Stimulated activated CD4-positive, alpha-beta T cell treated with anti-CD3 and anti-CD28 coated beads, TNF-alpha, amount 100 ng/mL, for 1 hour (primary cell): Measurements from ENCODE around the gene PML.
A peak's percentile ranks its signal among the peaks of the same experiment; 100 is the strongest.

ENCODE experiments used
- DNase-seq, 3 donors: peaks; one replicate each; pipeline ENCODE4 v3.0.0-alpha.2; 2020; ENCODE audit warnings: low read depth in 3 of 3, low spot score in 1 of 3

PML gene

DNA sequence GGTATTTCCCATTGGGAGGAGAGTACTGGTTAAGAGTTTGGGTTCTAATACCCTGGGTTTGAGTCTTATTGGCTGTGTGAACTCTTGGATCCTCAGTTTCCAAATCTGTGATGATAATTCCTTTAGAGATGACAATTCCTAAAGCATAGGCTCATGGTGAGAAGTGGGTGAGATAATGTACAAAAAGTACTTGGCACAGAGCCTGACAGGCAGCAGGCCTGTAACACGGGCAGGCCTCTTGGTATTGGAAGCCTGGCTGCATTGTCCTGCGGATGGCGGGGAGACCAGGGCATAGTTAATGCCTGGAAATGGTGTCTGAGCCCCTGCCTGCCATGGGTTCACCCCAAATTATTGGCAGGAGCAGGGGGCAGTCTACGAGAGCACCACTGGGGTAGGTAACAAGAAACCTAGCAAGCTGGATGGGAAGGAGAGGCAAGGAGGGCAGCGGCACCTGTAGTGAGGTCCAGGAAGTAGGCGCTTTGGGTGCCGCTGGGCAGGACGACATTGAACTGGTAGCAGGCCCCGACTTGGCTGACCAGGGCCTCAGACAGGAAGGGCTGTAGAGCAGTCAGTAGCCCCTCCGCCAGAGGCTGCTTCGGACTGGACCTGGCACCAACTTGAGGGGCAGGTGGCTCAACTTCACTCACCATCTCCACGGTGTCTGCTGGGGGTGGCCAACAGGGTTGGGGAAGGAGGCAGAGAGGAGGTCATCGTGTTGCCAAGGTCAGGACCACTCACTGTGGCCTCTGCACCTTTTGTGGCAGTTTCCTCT, 10.1 kb upstream of the PML start:
- no peak for DNase-seq

DNA sequence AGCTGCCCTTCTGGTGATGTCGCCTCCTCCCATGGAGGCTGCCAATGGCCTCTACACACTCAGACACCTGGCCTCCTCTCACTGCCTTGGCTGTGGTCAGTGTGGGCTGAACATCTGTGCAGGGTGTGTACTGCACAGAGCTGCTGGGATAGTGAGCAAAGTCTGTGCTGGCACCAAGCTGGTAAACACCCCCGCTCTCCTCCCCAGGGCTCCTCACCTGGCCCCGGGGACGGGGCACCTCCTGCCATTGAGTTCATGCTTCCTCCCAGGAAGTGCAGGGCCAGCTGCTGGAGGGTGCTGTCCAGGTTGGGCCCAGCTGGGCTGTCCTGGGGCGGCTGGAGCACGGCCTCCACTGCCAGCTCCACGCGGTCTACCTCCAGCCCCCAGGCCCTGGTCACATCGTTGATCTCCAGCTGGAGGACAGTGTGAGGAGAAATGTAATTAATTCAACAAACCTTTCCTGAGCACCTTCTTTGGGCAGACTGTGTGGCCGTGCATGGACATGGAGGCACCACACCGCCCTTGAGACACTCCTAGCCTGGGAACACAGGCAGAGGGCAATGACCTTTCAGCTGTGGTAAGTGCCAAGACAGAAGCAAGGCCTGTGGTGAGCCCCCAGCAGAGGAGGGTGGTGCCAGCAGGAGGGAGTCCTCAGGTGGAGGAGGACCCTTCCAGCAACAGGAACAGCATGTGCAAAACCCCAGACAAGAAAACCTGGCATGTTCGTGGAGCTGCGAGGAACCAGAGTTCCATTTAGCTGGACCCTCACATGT, 9.2 kb upstream of the PML start:
- no peak for DNase-seq

DNA sequence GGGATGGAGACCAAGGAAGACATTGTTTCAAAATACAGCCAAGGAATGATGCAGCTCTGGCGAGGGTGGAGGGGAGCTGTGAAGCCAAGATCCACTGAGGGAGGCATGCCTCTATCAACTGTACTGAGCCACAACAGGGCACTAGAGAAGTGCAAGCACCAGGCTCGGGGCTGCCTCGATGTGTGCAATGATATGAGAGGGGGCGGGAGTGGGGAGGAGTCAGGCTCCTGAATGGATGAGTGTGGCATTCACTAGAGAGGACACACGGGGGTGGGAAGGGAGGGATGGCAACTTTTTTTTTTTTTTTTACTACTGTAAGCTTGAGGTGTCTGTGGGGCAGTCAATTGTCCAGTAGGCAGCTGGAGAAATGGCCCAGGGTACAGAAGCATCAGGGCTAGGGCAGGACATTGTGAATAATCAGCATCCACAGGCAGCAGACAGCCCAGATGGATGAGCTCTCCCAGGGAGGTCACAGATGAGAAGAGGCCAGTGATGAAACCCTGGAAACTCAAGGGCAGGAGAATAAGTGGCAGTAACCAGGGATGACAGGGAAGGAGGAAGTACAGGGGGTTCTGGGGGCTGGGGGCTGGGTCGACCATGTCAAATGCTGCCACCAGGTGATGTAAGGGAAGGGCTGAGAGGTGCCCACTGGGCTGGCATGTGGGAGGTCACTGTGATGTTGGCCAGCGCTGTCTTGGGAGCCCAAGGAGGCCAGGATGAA, 8.3 kb upstream of the PML start:
- DNase-seq = no peak

DNA sequence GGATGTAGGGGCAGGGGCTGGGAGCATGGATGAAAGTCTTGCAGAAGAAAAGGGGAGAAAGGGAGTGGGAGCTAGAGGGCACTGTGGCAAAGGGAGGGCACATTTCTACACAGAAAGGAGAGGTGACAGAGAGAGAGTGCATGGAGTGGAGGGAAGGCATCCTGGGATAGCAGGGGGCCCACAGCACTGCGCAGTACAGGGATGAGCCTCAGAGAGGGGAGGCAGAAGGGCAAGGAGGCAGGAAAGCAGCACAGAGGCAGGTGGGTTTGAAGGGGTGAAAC, 7.8 kb upstream of the PML start:
- no peak for DNase-seq

DNA sequence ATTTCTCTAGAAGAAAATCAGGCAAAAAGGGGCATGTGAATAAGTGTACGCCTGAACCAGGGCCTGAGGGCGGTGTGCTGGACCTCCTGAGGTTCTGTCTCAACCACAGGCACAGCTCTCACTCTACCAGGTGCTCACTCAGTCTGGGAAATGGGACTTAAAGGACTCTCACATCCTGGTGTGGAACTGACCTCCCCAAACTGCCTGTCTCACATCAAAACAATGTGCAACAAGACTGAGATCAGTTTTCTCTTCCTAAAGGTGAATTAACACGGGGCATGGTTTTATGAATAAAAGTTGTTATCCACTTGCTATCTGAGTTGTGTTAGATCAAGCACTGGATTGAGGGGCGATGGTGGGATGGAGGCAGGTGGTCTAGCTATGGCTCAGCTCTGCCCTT, 7.3 kb upstream of the PML start:
- no peak for DNase-seq

DNA sequence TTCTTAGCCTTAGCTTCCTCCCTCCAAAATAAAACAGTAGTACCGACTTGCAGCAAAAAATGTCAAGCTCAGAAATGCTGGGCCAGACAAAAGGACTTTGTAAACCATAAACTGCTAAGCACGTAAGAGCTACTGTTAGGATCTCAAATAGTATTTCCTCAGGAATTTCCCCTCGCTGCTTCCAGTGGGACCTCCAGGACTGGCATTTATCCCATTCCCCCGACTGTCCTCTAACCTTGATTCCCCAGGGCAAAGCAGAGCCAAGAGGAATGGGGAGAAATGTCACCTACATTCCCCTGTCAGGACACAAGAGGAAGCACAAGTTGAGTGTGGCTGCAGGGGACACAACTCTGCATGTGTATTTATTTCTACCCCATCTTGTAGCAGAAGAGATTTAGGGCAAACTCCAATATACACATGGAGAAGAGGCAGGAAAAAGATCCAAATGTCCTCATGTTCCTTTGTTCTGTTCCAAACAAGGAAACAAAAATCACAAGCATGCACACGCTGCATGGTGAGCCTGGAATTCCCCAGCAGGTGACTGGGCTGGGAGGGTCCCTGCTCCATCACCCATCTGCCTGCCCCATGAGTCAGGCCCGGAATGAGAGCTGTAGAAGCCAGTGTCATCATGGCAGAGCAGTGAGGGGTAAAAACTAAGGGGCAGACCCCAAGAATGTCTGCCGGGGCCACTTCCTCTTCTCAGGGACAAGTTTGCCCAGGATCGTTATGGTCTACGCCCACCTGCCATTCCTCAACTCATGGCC, 6.7 kb upstream of the PML start:
- DNase-seq = no peak

DNA sequence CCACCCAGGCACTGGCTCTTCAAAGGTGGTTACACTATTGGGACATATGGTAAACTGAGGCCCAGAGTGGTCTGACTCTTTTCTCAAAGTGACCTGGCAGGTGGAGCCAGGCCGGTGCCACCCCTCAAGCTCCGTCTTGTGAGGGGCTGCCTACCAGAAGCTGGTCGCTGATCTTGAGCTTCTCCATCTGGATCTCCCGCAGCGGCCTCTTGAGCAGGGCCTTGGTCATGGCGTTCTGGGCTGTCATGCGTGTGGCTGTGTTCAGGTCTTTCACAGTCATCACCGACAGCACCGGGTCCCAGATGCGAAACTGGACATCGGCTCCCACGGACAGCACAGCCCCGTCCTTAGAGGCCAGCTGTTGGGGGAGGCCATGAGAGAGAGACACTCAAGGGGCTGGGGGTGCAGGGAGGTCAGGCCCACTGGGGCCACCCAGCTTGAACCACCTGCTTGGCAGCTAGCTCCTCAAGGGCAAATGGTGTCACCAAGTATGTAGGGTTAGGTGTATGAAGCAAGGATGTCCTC, 6.0 kb upstream of the PML start:
- no peak for DNase-seq

DNA sequence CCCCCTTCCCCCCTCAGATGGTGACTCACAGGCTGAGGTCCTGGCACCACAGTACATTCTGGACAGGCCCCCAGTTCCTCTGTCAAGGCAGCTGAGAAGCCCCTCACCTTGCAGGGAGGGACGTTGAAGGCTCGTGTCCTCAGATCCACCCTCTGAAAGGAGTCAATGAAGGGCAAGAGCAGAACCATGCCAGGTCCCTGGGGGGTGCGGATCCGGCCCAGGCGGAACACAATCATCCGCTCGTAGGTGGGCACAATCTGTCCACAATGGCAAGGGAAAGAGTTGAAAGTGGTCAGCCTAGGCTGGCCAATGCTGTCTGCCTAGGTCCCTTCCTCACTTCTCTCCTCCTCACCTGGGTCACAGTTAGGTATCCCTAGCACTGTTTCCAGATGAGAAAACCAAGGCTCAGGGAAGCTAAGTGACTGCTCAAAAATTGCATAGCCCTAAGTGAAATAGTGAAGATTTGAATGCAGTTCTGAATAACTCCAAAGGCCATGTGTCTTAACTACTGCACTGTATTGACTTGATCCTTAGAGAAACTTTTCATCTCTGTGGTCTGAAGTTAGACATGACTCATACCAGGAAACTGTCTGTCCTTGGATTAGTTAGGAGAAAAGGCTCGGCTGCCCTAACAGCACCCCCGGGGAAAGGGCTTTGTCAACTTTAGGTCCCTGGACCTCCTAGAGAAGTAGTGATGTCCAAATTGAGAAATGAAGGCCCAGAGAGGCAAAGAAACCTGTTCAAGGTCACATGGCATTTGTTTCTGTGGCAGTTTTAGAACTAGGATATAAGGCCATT, 5.3 kb upstream of the PML start:
- no peak for DNase-seq

DNA sequence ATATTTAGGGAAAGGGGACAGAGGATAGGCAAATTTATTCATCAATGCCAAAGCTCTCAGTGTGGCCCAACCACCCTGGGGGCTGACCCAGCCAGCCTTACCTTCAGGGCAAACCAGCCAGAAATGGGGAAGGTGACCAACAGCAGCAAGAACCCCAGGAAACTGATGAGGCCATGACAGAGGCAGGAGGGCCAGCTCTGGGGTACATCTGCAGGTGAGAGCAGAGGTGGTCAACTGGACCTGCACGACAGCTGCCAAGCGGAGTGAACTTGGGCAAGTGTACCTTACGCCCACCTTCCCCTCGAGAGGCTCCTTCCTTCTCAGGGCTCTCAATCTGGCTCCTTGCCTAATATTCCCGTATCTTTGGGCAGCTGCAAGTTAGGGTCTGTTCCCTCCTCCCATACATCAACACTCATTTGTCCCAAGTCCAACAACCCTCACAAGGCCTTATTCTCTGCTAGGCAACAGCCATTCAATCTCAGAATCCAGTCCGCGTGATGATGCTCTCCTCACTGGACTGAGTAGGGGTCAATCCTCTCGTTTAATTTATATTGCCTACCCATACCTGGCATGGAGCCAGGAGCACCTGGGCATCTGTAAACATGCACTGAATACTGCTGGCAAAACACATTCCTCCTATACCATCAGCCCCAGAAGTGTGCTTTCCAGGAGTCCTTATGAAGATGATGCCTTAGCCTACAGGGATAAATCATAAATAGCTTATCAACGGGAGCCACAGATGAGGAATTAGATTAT, 4.1 kb upstream of the PML start:
- DNase-seq = no peak

DNA sequence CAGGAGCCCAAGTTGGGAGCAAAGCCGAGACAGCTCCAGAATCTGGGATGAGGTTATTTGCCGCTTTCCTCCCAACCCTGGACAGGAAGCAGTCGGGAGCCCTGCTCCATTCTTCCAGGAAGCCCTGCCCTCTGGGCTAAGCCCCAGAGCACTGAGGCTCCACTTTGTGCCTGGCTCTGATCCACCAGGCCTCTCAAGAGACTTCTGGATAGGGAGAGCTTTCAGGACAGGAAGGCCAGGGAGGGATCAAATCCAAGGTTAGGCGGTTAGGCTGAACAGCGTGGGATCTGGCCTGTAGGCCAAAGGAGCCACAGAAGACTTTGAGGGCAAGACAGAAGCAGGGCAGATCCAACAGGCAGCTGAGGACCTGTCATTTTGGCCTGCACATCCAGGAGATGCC, 3.3 kb upstream of the PML start:
- DNase-seq = no peak

DNA sequence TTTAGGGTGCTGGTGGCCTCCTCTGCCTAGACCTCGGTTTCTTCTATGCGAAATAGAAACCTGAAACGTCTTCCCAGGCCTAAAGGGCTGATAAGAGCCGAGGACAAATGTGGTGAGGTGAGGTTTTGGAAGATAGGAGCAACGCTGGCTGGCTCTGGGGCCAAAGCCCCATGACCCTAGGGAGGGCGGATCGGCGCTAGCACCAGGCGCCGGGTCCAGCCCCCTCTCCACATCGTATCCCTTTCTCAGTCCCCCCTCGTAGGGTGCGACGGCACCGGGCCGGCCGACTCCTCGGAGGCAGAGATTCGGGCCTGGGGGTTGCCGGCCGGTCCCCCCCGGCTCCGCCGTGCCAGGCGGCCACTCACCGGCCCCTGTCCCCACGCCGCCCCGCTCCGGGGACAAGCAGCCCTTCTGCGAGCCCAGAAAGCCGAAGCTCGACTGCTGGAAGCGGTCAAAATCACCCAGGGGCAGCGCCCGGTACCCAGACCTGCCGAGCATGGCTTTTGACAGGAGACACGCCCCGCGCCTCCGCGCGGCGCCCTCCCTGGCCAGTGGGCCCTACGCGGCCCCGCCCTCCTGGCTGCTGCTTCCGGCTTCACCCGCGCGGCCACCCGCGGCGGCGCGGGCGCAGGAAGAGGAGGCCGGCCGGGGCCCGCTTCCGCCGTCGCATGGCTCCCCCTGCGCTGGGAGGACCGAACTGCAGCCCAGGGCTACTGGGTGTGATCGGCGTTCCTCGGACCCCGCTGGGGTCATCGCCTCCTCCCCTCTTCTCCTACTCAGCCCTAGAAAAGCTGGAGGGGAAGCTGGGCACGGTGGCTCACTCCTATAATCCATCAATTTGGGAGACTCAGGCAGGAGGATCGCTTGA, 2.6 kb upstream of the PML start, which contains the start of gene STOML1:
Gene STOML1, minus strand, starts transcription at position 570 of the 868 bp plus-strand sequence. Its CDS starts 72 bp downstream, at position 498.
- DNase-seq = peak; percentile 80 to 99 (median 85)

DNA sequence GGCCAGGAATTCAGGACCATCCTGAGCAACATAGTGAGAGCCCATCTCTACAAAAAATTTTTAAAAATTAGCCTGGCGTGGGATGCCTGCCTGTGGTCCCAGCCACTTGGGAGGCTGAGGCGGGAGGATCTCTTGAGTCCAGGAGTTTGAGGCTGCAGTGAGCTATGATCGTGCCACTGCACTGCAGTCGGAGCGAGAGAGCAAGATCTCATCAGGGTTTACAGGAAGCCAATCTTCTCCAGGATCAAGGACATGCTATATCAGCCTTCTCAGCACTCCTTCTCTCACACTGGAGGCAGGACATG, 2.0 kb upstream of the PML start:
- no peak for DNase-seq

DNA sequence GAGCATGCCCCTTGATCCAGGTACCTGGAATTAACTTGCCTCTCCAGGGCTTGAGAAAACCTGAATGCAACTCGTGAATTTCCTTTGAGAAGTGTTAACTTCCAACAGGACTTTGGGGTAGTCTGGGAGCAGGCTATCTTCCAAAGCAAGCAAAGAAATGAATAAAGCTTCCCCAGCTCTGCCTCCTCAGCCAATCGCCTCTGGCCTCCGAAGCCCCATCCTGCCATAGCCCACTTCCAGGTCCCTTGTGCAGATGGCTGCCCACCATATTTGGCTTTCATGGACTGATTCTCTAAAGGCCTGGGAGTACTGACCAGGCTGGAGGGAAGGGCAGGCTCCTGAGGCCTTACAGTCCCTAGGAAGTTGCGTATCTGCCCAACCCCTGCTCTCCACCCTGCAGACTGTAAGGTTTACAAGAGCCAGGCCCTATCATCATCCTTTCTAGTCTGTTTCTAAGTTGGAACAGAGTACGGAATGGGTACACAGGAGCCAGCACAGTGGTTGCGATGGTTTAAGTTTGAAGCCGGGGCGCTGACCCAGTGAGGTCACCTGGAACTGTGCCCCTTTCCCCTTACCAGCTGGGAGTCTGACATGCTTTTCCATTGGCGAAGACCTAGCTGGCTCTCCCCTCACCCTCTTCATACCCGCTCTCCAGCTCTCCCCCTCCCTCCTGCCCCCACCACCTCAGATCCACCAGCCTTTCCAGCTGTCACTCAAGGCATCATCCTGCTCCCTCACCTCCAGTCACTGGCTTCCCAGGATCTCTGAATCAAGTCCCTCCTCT, 1.1 kb upstream of the PML start:
- DNase-seq = no peak

DNA sequence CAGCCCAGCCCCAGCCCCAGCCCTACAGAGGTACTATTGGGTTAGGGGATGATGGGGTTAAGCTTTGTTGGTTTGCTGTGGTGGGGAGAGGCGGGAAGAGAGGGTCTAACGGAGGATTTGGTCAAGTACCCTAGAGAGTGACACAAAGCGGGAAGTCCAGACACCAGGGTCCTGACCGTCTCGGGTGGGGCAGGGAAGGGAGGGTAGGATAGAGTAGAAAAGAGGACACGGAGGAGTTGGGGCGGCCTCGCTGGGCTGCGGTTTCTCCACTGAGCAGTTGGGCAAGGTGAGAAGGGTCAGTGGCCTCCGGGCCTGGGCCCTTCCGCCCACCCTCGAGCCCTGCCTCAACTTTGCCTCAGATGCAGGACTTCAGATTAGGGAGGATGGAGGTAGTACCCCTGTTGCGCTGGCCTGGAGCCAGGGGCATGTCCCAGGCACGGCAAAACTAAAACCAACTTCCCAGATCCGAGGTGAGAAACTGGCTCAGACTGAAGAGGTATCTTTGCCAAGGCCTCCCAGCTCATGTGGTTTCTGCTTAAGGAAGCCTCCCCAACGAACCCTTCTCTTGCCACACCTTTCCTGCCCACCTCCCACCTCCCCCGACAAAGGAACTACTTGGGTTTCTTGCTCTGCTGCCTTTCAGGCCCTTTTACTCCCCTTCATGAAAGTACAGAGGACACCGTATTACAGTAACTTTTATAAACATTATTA, 551 bp downstream of the PML start:
- no peak for DNase-seq

DNA sequence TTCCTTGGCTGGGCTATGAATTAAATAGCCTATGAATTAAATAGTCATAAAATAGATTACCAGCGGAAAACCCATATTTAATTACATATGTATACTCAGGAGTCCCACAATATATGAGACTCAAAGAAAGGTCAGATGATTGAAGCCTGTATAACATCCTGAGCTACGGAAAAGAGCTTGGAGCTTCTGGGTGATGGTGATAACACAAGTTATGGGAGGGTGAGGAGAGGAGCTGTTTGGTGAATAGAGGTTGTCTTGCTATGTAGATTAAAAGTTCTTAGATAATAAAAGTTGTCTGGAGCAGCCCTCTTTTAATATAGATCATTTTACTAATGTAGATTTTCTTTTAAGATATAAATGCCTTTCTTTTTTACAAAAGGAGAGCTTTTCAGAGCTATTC, 1.8 kb downstream of the PML start:
- DNase-seq = no peak

DNA sequence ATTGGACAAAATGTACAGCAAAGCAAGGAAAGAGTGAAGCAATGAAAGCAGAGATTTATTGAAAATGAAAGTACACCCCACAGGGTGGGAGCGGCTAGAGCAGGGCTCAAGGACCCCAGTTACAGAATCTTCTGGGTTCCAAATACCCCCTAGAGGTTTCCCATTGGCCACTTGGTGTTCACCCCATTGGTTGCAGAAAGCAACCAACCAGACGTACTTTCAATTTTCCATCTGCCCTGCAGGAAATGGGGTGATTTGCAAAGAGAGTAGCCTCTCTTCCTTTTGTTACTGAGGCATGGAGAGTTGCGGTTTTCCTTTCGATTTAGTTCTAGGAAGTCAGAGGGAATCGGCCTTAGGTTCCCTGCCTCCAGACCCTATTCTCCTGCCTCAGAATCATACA, 2.4 kb downstream of the PML start:
- no peak for DNase-seq

DNA sequence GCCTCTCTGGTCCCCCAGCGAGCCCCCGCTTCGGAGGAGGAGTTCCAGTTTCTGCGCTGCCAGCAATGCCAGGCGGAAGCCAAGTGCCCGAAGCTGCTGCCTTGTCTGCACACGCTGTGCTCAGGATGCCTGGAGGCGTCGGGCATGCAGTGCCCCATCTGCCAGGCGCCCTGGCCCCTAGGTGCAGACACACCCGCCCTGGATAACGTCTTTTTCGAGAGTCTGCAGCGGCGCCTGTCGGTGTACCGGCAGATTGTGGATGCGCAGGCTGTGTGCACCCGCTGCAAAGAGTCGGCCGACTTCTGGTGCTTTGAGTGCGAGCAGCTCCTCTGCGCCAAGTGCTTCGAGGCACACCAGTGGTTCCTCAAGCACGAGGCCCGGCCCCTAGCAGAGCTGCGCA, 3.5 kb downstream of the PML start:
- no peak for DNase-seq
